ENCODE results near the gene FUT3.
"Not testable (repeated sequence)": the region's sequence is repeated elsewhere in the genome, so short reads cannot be mapped to it uniquely, and the experiment has no call there.

FUT3 gene

GRCh38 chr19:5881543-5882299 is 30.5 kb upstream of the FUT3 start:
- DNase-seq (ENCODE audit: low spot score) = no peak

GRCh38 chr19:5880604-5881078 is 29.4 kb upstream of the FUT3 start:
- DNase-seq (ENCODE audit: low spot score) = no peak

GRCh38 chr19:5880196-5880595 is 28.9 kb upstream of the FUT3 start:
- no peak for DNase-seq (ENCODE audit: low spot score)

- peak; percentile 22 for DNase-seq (ENCODE audit: low spot score)
These were observed 26.6 kb upstream of the FUT3 start for GRCh38 chr19:5877882-5878281.

GRCh38 chr19:5877427-5877826 is 26.2 kb upstream of the FUT3 start:
- no peak for DNase-seq (ENCODE audit: low spot score)

GRCh38 chr19:5874496-5874895 is 23.2 kb upstream of the FUT3 start:
- not testable (repeated sequence) for DNase-seq (ENCODE audit: low spot score)

- no peak for DNase-seq (ENCODE audit: low spot score)
These were observed 22.5 kb upstream of the FUT3 start for GRCh38 chr19:5873617-5874199.

GRCh38 chr19:5870986-5871394 is 19.7 kb upstream of the FUT3 start:
- DNase-seq (ENCODE audit: low spot score) = no peak

- no peak for DNase-seq (ENCODE audit: low spot score)
These were observed 16.2 kb upstream of the FUT3 start for GRCh38 chr19:5867201-5868136.

- DNase-seq (ENCODE audit: low spot score) = no peak
These were observed 14.5 kb upstream of the FUT3 start for GRCh38 chr19:5865772-5866171.

- no peak for DNase-seq (ENCODE audit: low spot score)
These were observed 13.7 kb upstream of the FUT3 start for GRCh38 chr19:5864725-5865486.

- no peak for DNase-seq (ENCODE audit: low spot score)
These were observed 12.9 kb upstream of the FUT3 start for GRCh38 chr19:5864013-5864720.

- no peak for DNase-seq (ENCODE audit: low spot score)
These were observed 11.9 kb upstream of the FUT3 start for GRCh38 chr19:5863030-5863665.

GRCh38 chr19:5857203-5858081 is 6.2 kb upstream of the FUT3 start:
- no peak for DNase-seq (ENCODE audit: low spot score)

GRCh38 chr19:5855151-5855550 is 3.9 kb upstream of the FUT3 start:
- DNase-seq (ENCODE audit: low spot score) = not testable (repeated sequence)

GRCh38 chr19:5854121-5854520 is 2.9 kb upstream of the FUT3 start:
- DNase-seq (ENCODE audit: low spot score) = not testable (repeated sequence)

- DNase-seq (ENCODE audit: low spot score) = no peak
These were observed 431 bp downstream of the FUT3 start for GRCh38 chr19:5850743-5851293.

GRCh38 chr19:5850189-5850588 is 1.1 kb downstream of the FUT3 start:
- DNase-seq (ENCODE audit: low spot score) = no peak

GRCh38 chr19:5848621-5849020 is 2.6 kb downstream of the FUT3 start:
- DNase-seq (ENCODE audit: low spot score) = not testable (repeated sequence)

All from COLO829 (cell line).